Astrocyte (in vitro differentiated cells and primary cell): ENCODE data around the gene B3GNT7. TPM values are rescaled to one million over a fixed set of nuclear protein-coding genes. Genes with fewer than 3 reads are reported as not detected.

Experiments
- DNase-seq: peaks from one replicate; pipeline ENCODE4 v3.0.0-alpha.2; 2010; ENCODE audit warnings: low read depth
- FAIRE-seq: peaks from 2 replicates; lab custom pipeline; 2011; peaks lifted over from hg19 to GRCh38; lab: Jason Lieb, UNC
- H2AFZ ChIP-seq: 2 replicates; pipeline ENCODE4 v1.6.0; 2012; ENCODE audit warnings: low read depth, low read length, inconsistent platforms
- H3K27ac ChIP-seq: 2 replicates; pipeline ENCODE4 v1.5.1; 2011; ENCODE audit warnings: low read depth, low read length, inconsistent platforms
- H3K27me3 ChIP-seq: 2 replicates; pipeline ENCODE4 v1.6.0; 2011; ENCODE audit warnings: low read length, inconsistent platforms; ENCODE audit not compliant: insufficient read depth
- H3K36me3 ChIP-seq: 2 replicates; pipeline ENCODE4 v1.5.1; 2011; ENCODE audit warnings: low read length, inconsistent platforms; ENCODE audit not compliant: insufficient read depth
- H3K4me1 ChIP-seq: 2 replicates; pipeline ENCODE4 v1.5.1; 2011; ENCODE audit warnings: low read length, inconsistent platforms; ENCODE audit not compliant: insufficient read depth
- H3K4me2 ChIP-seq: 2 replicates; pipeline ENCODE4 v1.6.0; 2012; ENCODE audit warnings: low read length, inconsistent platforms
- H3K4me3 ChIP-seq: 2 replicates; pipeline ENCODE4 v1.5.1; 2011; ENCODE audit warnings: low read depth, mild to moderate bottlenecking, low read length, inconsistent platforms; ENCODE audit not compliant: insufficient read depth
- H3K79me2 ChIP-seq: 2 replicates; pipeline ENCODE4 v1.6.0; 2012; ENCODE audit warnings: mild to moderate bottlenecking, low read length, inconsistent platforms; ENCODE audit not compliant: insufficient read depth
- H3K9ac ChIP-seq: 2 replicates; pipeline ENCODE4 v1.6.0; 2012; ENCODE audit warnings: mild to moderate bottlenecking, low read length, inconsistent platforms
- H3K9me3 ChIP-seq: 2 replicates; pipeline ENCODE4 v1.5.1; 2012; ENCODE audit warnings: low read depth, mild to moderate bottlenecking, low read length, inconsistent platforms; ENCODE audit not compliant: insufficient read depth
- H4K20me1 ChIP-seq: 2 replicates; pipeline ENCODE4 v1.6.0; 2012; ENCODE audit warnings: low read length, inconsistent platforms; ENCODE audit not compliant: insufficient read depth
- H3K27ac Mint-ChIP-seq: one replicate; pipeline ENCODE4 v1.8.0; 2021; ENCODE audit warnings: mild to moderate bottlenecking, mixed read lengths; ENCODE audit not compliant: unreplicated experiment
- H3K27me3 Mint-ChIP-seq: one replicate; pipeline ENCODE4 v1.8.0; 2021; ENCODE audit warnings: low read depth, mixed read lengths; ENCODE audit not compliant: unreplicated experiment
- H3K36me3 Mint-ChIP-seq: one replicate; pipeline ENCODE4 v1.8.0; 2021; ENCODE audit warnings: low read depth, mixed read lengths; ENCODE audit not compliant: unreplicated experiment
- H3K4me1 Mint-ChIP-seq: one replicate; pipeline ENCODE4 v1.8.0; 2021; ENCODE audit warnings: low read depth, mixed read lengths; ENCODE audit not compliant: unreplicated experiment
- H3K4me3 Mint-ChIP-seq: one replicate; pipeline ENCODE4 v1.8.0; 2021; ENCODE audit warnings: mild to moderate bottlenecking, moderate library complexity, mixed read lengths; ENCODE audit not compliant: unreplicated experiment
- H3K9me3 Mint-ChIP-seq: one replicate; pipeline ENCODE4 v1.8.0; 2021; ENCODE audit warnings: mild to moderate bottlenecking, mixed read lengths; ENCODE audit not compliant: unreplicated experiment
- CTCF ChIP-seq: IDR thresholded peaks from 2 replicates; pipeline ENCODE4 v1.5.1; 2011; ENCODE audit warnings: low read depth, mild to moderate bottlenecking, inconsistent platforms, low read length, moderate library complexity; ENCODE audit not compliant: insufficient read depth
- EZH2 ChIP-seq: IDR thresholded peaks from 2 replicates; pipeline ENCODE4 v1.6.1; 2012; ENCODE audit warnings: mild to moderate bottlenecking, low read length, inconsistent platforms; ENCODE audit not compliant: insufficient read depth
- total RNA-seq: library from RNA; stranded (reverse); gene quantifications from 2 replicates; pipeline ENCODE4 v1.2.1, GENCODE V29; 2021

The B3GNT7 gene
- total RNA-seq, 1 donor from 2014 or later: 1.7 TPM

- H3K4me2 ChIP-seq: no peak overlapping the region
- TF ChIP-seq EZH2: no peak
- no peak for TF ChIP-seq CTCF
- H3K4me1 Mint-ChIP-seq: peaks cover 7% of the 10 kb centered on the region
- DNase-seq (no peak), FAIRE-seq (no peak)
- no peaks in the 10 kb centered on the region for H3K79me2 ChIP-seq
- H2AFZ ChIP-seq: no peak overlapping the region
- H3K27me3 Mint-ChIP-seq: peaks cover 39% of the 10 kb centered on the region
- H3K4me1 ChIP-seq: peaks cover 7% of the 10 kb centered on the region
- H4K20me1 ChIP-seq: no peaks in the 10 kb centered on the region
- no peaks in the 10 kb centered on the region for H3K9me3 Mint-ChIP-seq
- H3K27ac Mint-ChIP-seq: peak overlapping the region; percentile 75
- no peaks in the 10 kb centered on the region for H3K36me3 Mint-ChIP-seq
- no peak overlapping the region for H3K4me3 ChIP-seq
- H3K9me3 ChIP-seq: no peaks in the 10 kb centered on the region
- H3K27ac ChIP-seq: no peak overlapping the region
- H3K9ac ChIP-seq: no peak overlapping the region
- peaks cover 11% of the 10 kb centered on the region for H3K27me3 ChIP-seq
- H3K4me3 Mint-ChIP-seq: no peak overlapping the region
- no peaks in the 10 kb centered on the region for H3K36me3 ChIP-seq
These were observed 1.8 kb downstream of the B3GNT7 start for GRCh38 chr2:231397011-231397927.

- Histone ChIP-seq H3K4me2 (no peak overlapping the region), H3K79me2 (no peaks in the 10 kb centered on the region), H2AFZ (no peak overlapping the region), H3K4me3 (no peak overlapping the region), H3K36me3 (no peaks in the 10 kb centered on the region), H3K27me3 (peaks cover 11% of the 10 kb centered on the region), H3K9ac (no peak overlapping the region), H3K9me3 (no peaks in the 10 kb centered on the region), H3K4me1 (peaks cover 7% of the 10 kb centered on the region), H4K20me1 (no peaks in the 10 kb centered on the region), H3K27ac (no peak overlapping the region)
- Mint-ChIP-seq H3K27me3 (peaks cover 39% of the 10 kb centered on the region), H3K4me1 (peaks cover 10% of the 10 kb centered on the region), H3K4me3 (no peak overlapping the region), H3K36me3 (no peaks in the 10 kb centered on the region), H3K27ac (no peak overlapping the region), H3K9me3 (no peaks in the 10 kb centered on the region)
- DNase-seq: no peak
- no peak for TF ChIP-seq CTCF
- no peak for TF ChIP-seq EZH2
- no peak for FAIRE-seq
These were observed 2.4 kb downstream of the B3GNT7 start for GRCh38 chr2:231397928-231398294.

- Mint-ChIP-seq H3K27ac (no peak overlapping the region), H3K4me3 (no peak overlapping the region), H3K4me1 (peaks cover 17% of the 10 kb centered on the region), H3K27me3 (peaks cover 32% of the 10 kb centered on the region), H3K36me3 (no peaks in the 10 kb centered on the region), H3K9me3 (no peaks in the 10 kb centered on the region)
- Histone ChIP-seq H3K79me2 (no peaks in the 10 kb centered on the region), H3K9ac (no peak overlapping the region), H3K36me3 (no peaks in the 10 kb centered on the region), H3K4me2 (no peak overlapping the region), H3K27me3 (peaks cover 11% of the 10 kb centered on the region), H3K4me1 (peaks cover 12% of the 10 kb centered on the region), H3K9me3 (no peaks in the 10 kb centered on the region), H2AFZ (no peak overlapping the region), H4K20me1 (no peaks in the 10 kb centered on the region), H3K4me3 (no peak overlapping the region), H3K27ac (no peak overlapping the region)
- FAIRE-seq (no peak), DNase-seq (no peak)
- no peak for TF ChIP-seq CTCF
- TF ChIP-seq EZH2: no peak
These were observed 3.1 kb downstream of the B3GNT7 start for GRCh38 chr2:231398585-231398984.
